IMR-90 (cell line): Measurements from ENCODE around the gene PMP22. TPM values are rescaled to one million over a fixed set of nuclear protein-coding genes. Genes with fewer than 3 reads are reported as not detected.

ENCODE experiments used
- microRNA-seq, 2 experiments: library from miRNA; stranded (forward) in 1 of 2; unstranded in 1 of 2; fragments of 10-50 nt in 1 of 2; fragments of <30 nt in 1 of 2; gene quantifications in 1 of 2; microRNA quantifications in 1 of 2; one replicate each; pipeline versions ENCODE3 to v1.1.0; 2013 to 2020; ENCODE audit not compliant: insufficient read depth in 1 of 2, insufficient read length in 1 of 2, unreplicated experiment in 1 of 2
- polyA plus RNA-seq, 3 experiments: library from polyadenylated mRNA; depleted of rRNA; stranded (reverse); fragments of >200 nt; gene quantifications; 2 replicates each; pipeline ENCODE4 v1.2.3, GENCODE V29; 2012; ENCODE audit warnings: low replicate concordance in 1 of 3
- small RNA-seq, 5 experiments: library from RNA; depleted of rRNA; stranded (forward); fragments of <200 nt; gene quantifications; one replicate each; pipeline ENCODE3, GENCODE V24; 2012
- total RNA-seq: library from RNA; depleted of rRNA; stranded (reverse); fragments of >200 nt; gene quantifications from 2 replicates; pipeline ENCODE4 v1.2.3, GENCODE V29; 2012; rRNA removed

Gene PMP22
- total and polyA plus RNA-seq, 2 of the 4 experiments (the other 2 are of a cell fraction), result 33.5 to 72.8 TPM

Small RNA genes lying within 50 kb of the gene (microRNA-seq; reads per million reads assigned to microRNA genes)
- gene MIR4731 (ENCODE audit: insufficient read depth in 1 of 2, insufficient read length in 1 of 2, unreplicated experiment in 1 of 2) (0 to 3.7 reads per million in 2 experiments), gene RNU6-799P (ENCODE audit: insufficient read depth, insufficient read length) (not detected)

Small RNA genes lying within 50 kb of the gene (small RNA-seq; reads per million reads assigned to genes)
- 0 to 0.15 (median 0) reads per million in 5 experiments for gene MIR4731
- 0 reads per million in 5 experiments for gene RNU6-799P

Other genes with a start within 250 kb of the PMP22 start
- gene TEKT3, start 76.3 kb upstream of the PMP22 start, total RNA-seq, result not detected in 2 replicates
- gene TEKT3, start 76.3 kb upstream of the PMP22 start, polyA plus RNA-seq (2012; rRNA removed), result 0.15 and 0.59 TPM in 2 replicates
- gene CDRT4, start 202.3 kb upstream of the PMP22 start, total RNA-seq, result 0.56 and 0.90 TPM in 2 replicates
- gene CDRT4, start 202.3 kb upstream of the PMP22 start, polyA plus RNA-seq (2012; rRNA removed), result 2.7 and 3.7 TPM in 2 replicates